B cell (primary cell): Measurements from ENCODE around the gene SHQ1. TPM values are rescaled to one million over a fixed set of nuclear protein-coding genes. Genes with fewer than 3 reads are reported as not detected.

Experiments
- ATAC-seq: fragments of 200-7000 bp; cut with Tn5 transposase; one replicate; pipeline ENCODE4 v1.10.0; 2021; ENCODE audit warnings: low read depth, mild to moderate bottlenecking, moderate number of reproducible peaks, moderate library complexity
- CTCF ChIA-PET: fragments of 350-600 bp; sonication (Branson Sonifier 250); formaldehyde crosslinking; loops from one replicate; lab custom pipeline; 2021; ENCODE audit warnings: antibody characterized with exemption, inconsistent platforms; lab: Charles Lee
- POLR2A ChIA-PET: fragments of 350-600 bp; sonication (Branson Sonifier 250); formaldehyde crosslinking; loops from one replicate; lab custom pipeline; 2021; ENCODE audit warnings: antibody characterized with exemption; lab: Charles Lee
- DNase-seq: peaks from one replicate; pipeline ENCODE4 v3.0.0; 2013
- H2AFZ ChIP-seq: 2 replicates; pipeline ENCODE4 v1.6.1; 2012; ENCODE audit warnings: mild to moderate bottlenecking, low read depth, low read length; ENCODE audit not compliant: insufficient read depth, poor library complexity, severe bottlenecking
- H3K27ac ChIP-seq, 2 donors: 1 replicate in 1 of 2; 2 replicates in 1 of 2; pipeline ENCODE4 v1.5.1; 2012 to 2013; ENCODE audit warnings: low read length in 2 of 2, mild to moderate bottlenecking in 2 of 2, moderate library complexity in 1 of 2
- H3K27me3 ChIP-seq, 4 experiments: fragments of 200-600 bp in 1 of 4; sonication (generic) in 1 of 4; replicated peaks in 1 of 4; 1 replicate in 2 of 4; 2 replicates in 2 of 4; pipeline versions ENCODE4 v1.6.1 to v1.7.0; 2013 to 2016; ENCODE audit warnings: low read length in 3 of 4, mild to moderate bottlenecking in 2 of 4, mixed read lengths in 1 of 4, moderate library complexity in 1 of 4; ENCODE audit not compliant: insufficient read depth in 4 of 4, control insufficient read depth in 3 of 4; ENCODE audit errors: control extremely low read depth in 1 of 4
- H3K36me3 ChIP-seq, 2 experiments: replicated peaks in 1 of 2; 1 replicate in 1 of 2; 2 replicates in 1 of 2; pipeline versions ENCODE4 v1.6.1 to v1.7.1; 2013; ENCODE audit warnings: low read length in 1 of 2; ENCODE audit not compliant: insufficient read depth in 2 of 2, control insufficient read depth in 1 of 2; ENCODE audit errors: control extremely low read depth in 1 of 2, extremely low read depth in 1 of 2
- H3K4me1 ChIP-seq, 2 donors: fragments of 200-600 bp in 1 of 2; sonication (generic) in 1 of 2; 1 replicate in 1 of 2; 2 replicates in 1 of 2; pipeline versions ENCODE4 v1.5.1 to v1.6.1; 2013 to 2017; ENCODE audit warnings: low read length in 2 of 2; ENCODE audit not compliant: control insufficient read depth in 2 of 2, insufficient read depth in 2 of 2
- H3K4me2 ChIP-seq: replicated peaks from 2 replicates; pipeline ENCODE3; 2012; ENCODE audit warnings: mild to moderate bottlenecking, low read depth, low read length; ENCODE audit not compliant: poor library complexity, severe bottlenecking
- H3K4me3 ChIP-seq, 5 experiments: fragments of 200-600 bp in 1 of 5; sonication (generic) in 1 of 5; 1 replicate in 3 of 5; 2 replicates in 2 of 5; pipeline versions ENCODE4 v1.5.1 to v1.7.0; 2011 to 2016; ENCODE audit warnings: low read length in 4 of 5, mild to moderate bottlenecking in 4 of 5, low read depth in 2 of 5, control low read depth in 1 of 5, moderate library complexity in 1 of 5; ENCODE audit not compliant: insufficient read depth in 1 of 5; ENCODE audit errors: control extremely low read depth in 1 of 5, extremely low read depth in 1 of 5
- H3K79me2 ChIP-seq: fragments of 200-600 bp; sonication (generic); one replicate; pipeline ENCODE4 v1.6.0; 2016; ENCODE audit warnings: low read length; ENCODE audit not compliant: control insufficient read depth, insufficient read depth
- H3K9ac ChIP-seq: fragments of 200-600 bp; sonication (generic); 2 replicates; pipeline ENCODE4 v1.6.1; 2017; ENCODE audit warnings: mild to moderate bottlenecking, low read length, moderate library complexity
- H3K9me3 ChIP-seq, 3 donors: one replicate each; pipeline versions ENCODE4 v1.6.1 to v1.7.1; 2013; ENCODE audit warnings: low read length in 2 of 3; ENCODE audit not compliant: control insufficient read depth in 2 of 3, insufficient read depth in 1 of 3; ENCODE audit errors: control extremely low read depth in 1 of 3
- H4K20me1 ChIP-seq: 2 replicates; pipeline ENCODE4 v1.6.0; 2012; ENCODE audit warnings: mild to moderate bottlenecking, low read length; ENCODE audit not compliant: insufficient read depth, control insufficient read depth, poor library complexity, severe bottlenecking
- H3K27ac Mint-ChIP-seq: one replicate; pipeline ENCODE4 v1.8.0; 2021; ENCODE audit warnings: mixed read lengths
- H3K27me3 Mint-ChIP-seq: one replicate; pipeline ENCODE4 v1.8.0; 2021; ENCODE audit warnings: mixed read lengths
- H3K4me1 Mint-ChIP-seq: one replicate; pipeline ENCODE4 v1.8.0; 2021; ENCODE audit warnings: mixed read lengths
- H3K4me3 Mint-ChIP-seq: one replicate; pipeline ENCODE4 v1.8.0; 2021; ENCODE audit warnings: mixed read lengths
- H3K9me3 Mint-ChIP-seq: one replicate; pipeline ENCODE4 v1.8.0; 2022; ENCODE audit warnings: mixed read lengths; ENCODE audit not compliant: insufficient read depth
- CTCF ChIP-seq: fragments of 200-600 bp; IDR thresholded peaks from one replicate; pipeline ENCODE4 v1.8.0; 2022; ENCODE audit warnings: antibody characterized with exemption, mild to moderate bottlenecking
- EZH2 ChIP-seq: IDR thresholded peaks from 2 replicates; pipeline ENCODE4 v1.6.1; 2012; ENCODE audit warnings: borderline replicate concordance, low read depth, mild to moderate bottlenecking, moderate library complexity, low read length; ENCODE audit not compliant: insufficient read depth, poor library complexity, severe bottlenecking
- WGBS: methylation state at CpG from one replicate; pipeline ENCODE4 v1.1.5; 2013; ENCODE audit warnings: missing lambda C conversion rate; ENCODE audit not compliant: insufficient coverage; 5-methylcytosine and 5-hydroxymethylcytosine counted together
- intact Hi-C: fragments of 100-400 bp; cut with micrococcal nuclease; formaldehyde crosslinking; loops from one replicate; pipeline ENCODE4 v1.10.0; 2022
- polyA plus RNA-seq: library from polyadenylated mRNA; depleted of rRNA; stranded (reverse); fragments of >200 nt; gene quantifications from 2 replicates; pipeline ENCODE4 v1.2.3, GENCODE V29; 2012
- total RNA-seq, 2 donors: library from RNA; stranded (reverse); fragments of 120-200 nt in 1 of 2; gene quantifications; 1 replicate in 1 of 2; 2 replicates in 1 of 2; pipeline versions ENCODE4 v1.2.3 to v1.2.4, GENCODE V29; 2013 to 2022

SHQ1 gene
- total and polyA plus RNA-seq, 2 donors (not counting 1 experiment from before 2014, with no cell fraction given) = 3.6 to 32.0 TPM

- TF ChIP-seq EZH2 (no peak), CTCF (no peak)
- Mint-ChIP-seq H3K27ac (no peak overlapping the region), H3K27me3 (no peaks in the 10 kb centered on the region), H3K4me1 (no peaks in the 10 kb centered on the region), H3K4me3 (no peak overlapping the region), H3K9me3 (no peaks in the 10 kb centered on the region)
- intact Hi-C loops = no loop called here
- no peak for ATAC-seq
- Histone ChIP-seq H3K79me2 (no peaks in the 10 kb centered on the region), H3K4me1 (no peaks in the 10 kb centered on the region), H3K4me3 (no peak overlapping the region), H3K27me3 (no peaks in the 10 kb centered on the region), H4K20me1 (no peaks in the 10 kb centered on the region), H2AFZ (no peak overlapping the region), H3K9ac (no peak overlapping the region), H3K4me2 (no peak overlapping the region), H3K36me3 (peaks cover 0 to 3% of the 10 kb centered on the region in 2 experiments), H3K9me3 (no peaks in the 10 kb centered on the region), H3K27ac (no peak overlapping the region)
- WGBS = 96% methylated on average over 2 of the region's 5 CpGs
- no peak for DNase-seq
- ChIA-PET CTCF (no interaction called here), POLR2A (no interaction called here)
Measured at GRCh38 chr3:72802001-72802400, 46.2 kb downstream of the SHQ1 start.

GRCh38 chr3:72800869-72801268, 47.4 kb downstream of the SHQ1 start:
- ChIA-PET POLR2A (no interaction called here), CTCF (no interaction called here)
- H3K79me2 ChIP-seq = no peaks in the 10 kb centered on the region
- no peaks in the 10 kb centered on the region for H3K9me3 ChIP-seq
- H3K4me1 ChIP-seq = no peaks in the 10 kb centered on the region
- no peak overlapping the region for H3K4me2 ChIP-seq
- H3K27ac Mint-ChIP-seq = no peak overlapping the region
- no peaks in the 10 kb centered on the region for H3K27me3 ChIP-seq
- no peak overlapping the region for H3K27ac ChIP-seq
- no peaks in the 10 kb centered on the region for H4K20me1 ChIP-seq
- H3K9me3 Mint-ChIP-seq = no peaks in the 10 kb centered on the region
- H2AFZ ChIP-seq = no peak overlapping the region
- H3K9ac ChIP-seq = no peak overlapping the region
- no peak for TF ChIP-seq CTCF
- no peak for TF ChIP-seq EZH2
- no peak overlapping the region for H3K4me3 Mint-ChIP-seq
- H3K4me1 Mint-ChIP-seq = no peaks in the 10 kb centered on the region
- H3K27me3 Mint-ChIP-seq = no peaks in the 10 kb centered on the region
- ATAC-seq (no peak), DNase-seq (no peak)
- H3K36me3 ChIP-seq = peaks cover 0 to 2% of the 10 kb centered on the region in 2 experiments
- H3K4me3 ChIP-seq = no peak overlapping the region
- intact Hi-C loops = no loop called here
